Measurements from ENCODE around the gene C2CD4C.

Gene C2CD4C

GRCh38 chr19:419721-420515 is 11.0 kb upstream of the C2CD4C start:
- Histone ChIP-seq H3K4me2 (ENCODE audit: insufficient read depth, low read length) (no peak overlapping the region), H3K4me1 (ENCODE audit: insufficient read depth, low read length) (no peaks in the 10 kb centered on the region), H2AFZ (ENCODE audit: low read depth, low read length) (no peak overlapping the region), H3K27me3 (ENCODE audit: insufficient read depth, low read length, poor library complexity) (no peaks in the 10 kb centered on the region), H3K79me2 (ENCODE audit: insufficient read depth, low read length) (no peaks in the 10 kb centered on the region), H3K9me3 (ENCODE audit: insufficient read depth, low read length, severe bottlenecking) (no peaks in the 10 kb centered on the region), H3K4me3 (ENCODE audit: low read depth in 1 of 2, low read length in 2 of 2) (no peak overlapping the region), H4K20me1 (ENCODE audit: insufficient read depth, low read length) (no peaks in the 10 kb centered on the region), H3K36me3 (ENCODE audit: insufficient read depth, low read length) (no peaks in the 10 kb centered on the region), H3K9ac (ENCODE audit: low read depth, low read length) (no peak overlapping the region), H3K27ac (ENCODE audit: low read length) (no peak overlapping the region)
- DNase-seq (no peak), ATAC-seq (ENCODE audit: insufficient read depth, low read depth) (no peak)
- TF ChIP-seq, protein P1, sequence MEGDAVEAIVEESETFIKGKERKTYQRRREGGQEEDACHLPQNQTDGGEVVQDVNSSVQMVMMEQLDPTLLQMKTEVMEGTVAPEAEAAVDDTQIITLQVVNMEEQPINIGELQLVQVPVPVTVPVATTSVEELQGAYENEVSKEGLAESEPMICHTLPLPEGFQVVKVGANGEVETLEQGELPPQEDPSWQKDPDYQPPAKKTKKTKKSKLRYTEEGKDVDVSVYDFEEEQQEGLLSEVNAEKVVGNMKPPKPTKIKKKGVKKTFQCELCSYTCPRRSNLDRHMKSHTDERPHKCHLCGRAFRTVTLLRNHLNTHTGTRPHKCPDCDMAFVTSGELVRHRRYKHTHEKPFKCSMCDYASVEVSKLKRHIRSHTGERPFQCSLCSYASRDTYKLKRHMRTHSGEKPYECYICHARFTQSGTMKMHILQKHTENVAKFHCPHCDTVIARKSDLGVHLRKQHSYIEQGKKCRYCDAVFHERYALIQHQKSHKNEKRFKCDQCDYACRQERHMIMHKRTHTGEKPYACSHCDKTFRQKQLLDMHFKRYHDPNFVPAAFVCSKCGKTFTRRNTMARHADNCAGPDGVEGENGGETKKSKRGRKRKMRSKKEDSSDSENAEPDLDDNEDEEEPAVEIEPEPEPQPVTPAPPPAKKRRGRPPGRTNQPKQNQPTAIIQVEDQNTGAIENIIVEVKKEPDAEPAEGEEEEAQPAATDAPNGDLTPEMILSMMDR (IDR thresholded peaks at IDR 0.05; ENCODE audit: borderline replicate concordance, extremely low read depth, low read length, poor library complexity, severe bottlenecking), result no peak
- no peak for TF ChIP-seq EZH2 (IDR thresholded peaks at IDR 0.05; ENCODE audit: borderline replicate concordance, low read depth, low read length, severe bottlenecking)

- Histone ChIP-seq H3K36me3 (ENCODE audit: insufficient read depth, low read length) (no peaks in the 10 kb centered on the region), H3K79me2 (ENCODE audit: insufficient read depth, low read length) (no peaks in the 10 kb centered on the region), H2AFZ (ENCODE audit: low read depth, low read length) (no peak overlapping the region), H3K9me3 (ENCODE audit: insufficient read depth, low read length, severe bottlenecking) (no peaks in the 10 kb centered on the region), H3K27me3 (ENCODE audit: insufficient read depth, low read length, poor library complexity) (no peaks in the 10 kb centered on the region), H3K4me2 (ENCODE audit: insufficient read depth, low read length) (no peak overlapping the region), H3K9ac (ENCODE audit: low read depth, low read length) (no peak overlapping the region), H4K20me1 (ENCODE audit: insufficient read depth, low read length) (no peaks in the 10 kb centered on the region), H3K27ac (ENCODE audit: low read length) (no peak overlapping the region), H3K4me1 (ENCODE audit: insufficient read depth, low read length) (no peaks in the 10 kb centered on the region), H3K4me3 (ENCODE audit: low read depth in 1 of 2, low read length in 2 of 2) (no peak overlapping the region)
- TF ChIP-seq, protein P1 (IDR thresholded peaks at IDR 0.05; ENCODE audit: borderline replicate concordance, extremely low read depth, low read length, poor library complexity, severe bottlenecking), result no peak
- no peak for TF ChIP-seq EZH2 (IDR thresholded peaks at IDR 0.05; ENCODE audit: borderline replicate concordance, low read depth, low read length, severe bottlenecking)
- ATAC-seq (ENCODE audit: insufficient read depth, low read depth) (no peak), DNase-seq (no peak)
Observed at GRCh38 chr19:418761-419671, 10.1 kb upstream of the C2CD4C start.

DNA sequence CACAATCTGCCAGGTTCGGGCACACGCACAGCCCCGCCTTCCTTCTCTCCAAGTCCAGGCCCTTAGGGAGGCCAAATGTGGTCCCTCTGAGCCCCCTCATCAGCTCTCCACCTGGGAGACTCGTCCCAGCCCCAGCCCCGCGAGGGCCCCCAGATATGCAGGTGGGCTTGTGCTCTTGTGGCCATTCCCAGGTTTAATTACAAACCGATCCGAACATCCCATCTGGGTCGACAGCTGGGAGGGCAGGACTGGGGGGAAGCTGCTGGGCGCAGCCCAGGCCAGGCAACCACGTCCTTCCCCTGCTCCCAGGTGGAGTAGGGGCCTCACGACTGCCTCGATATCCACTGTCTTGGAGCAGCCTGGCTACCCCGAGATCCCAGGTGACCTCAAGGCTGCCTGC is 7.5 kb upstream of the C2CD4C start:
- H3K9ac ChIP-seq (ENCODE audit: low read depth, low read length), result no peak overlapping the region
- no peak for ATAC-seq (ENCODE audit: insufficient read depth, low read depth)

More for the DNA sequence above, 7.5 kb upstream of the C2CD4C start:
- Histone ChIP-seq H4K20me1 (ENCODE audit: insufficient read depth, low read length) (no peaks in the 10 kb centered on the region), H3K79me2 (ENCODE audit: insufficient read depth, low read length) (no peaks in the 10 kb centered on the region), H3K4me1 (ENCODE audit: insufficient read depth, low read length) (no peaks in the 10 kb centered on the region), H3K27me3 (ENCODE audit: insufficient read depth, low read length, poor library complexity) (no peaks in the 10 kb centered on the region), H2AFZ (ENCODE audit: low read depth, low read length) (no peak overlapping the region), H3K4me2 (ENCODE audit: insufficient read depth, low read length) (no peak overlapping the region), H3K9me3 (ENCODE audit: insufficient read depth, low read length, severe bottlenecking) (peaks cover 3% of the 10 kb centered on the region), H3K27ac (ENCODE audit: low read length) (no peak overlapping the region), H3K4me3 (ENCODE audit: low read depth in 1 of 2, low read length in 2 of 2) (no peak overlapping the region), H3K36me3 (ENCODE audit: insufficient read depth, low read length) (no peaks in the 10 kb centered on the region)
- TF ChIP-seq EZH2 (IDR thresholded peaks at IDR 0.05; ENCODE audit: borderline replicate concordance, low read depth, low read length, severe bottlenecking), result no peak
- TF ChIP-seq, protein P1 (IDR thresholded peaks at IDR 0.05; ENCODE audit: borderline replicate concordance, extremely low read depth, low read length, poor library complexity, severe bottlenecking), result no peak
- no peak for DNase-seq
